Measurements from ENCODE around the gene TOGARAM1.

The TOGARAM1 gene

GRCh38 chr14:44966601-44967336 is 4.8 kb downstream of the TOGARAM1 start:
- DNase-seq = no peak

- no peak for DNase-seq
Measured at GRCh38 chr14:44968714-44969113, 6.7 kb downstream of the TOGARAM1 start.

GRCh38 chr14:44970907-44971306 is 8.9 kb downstream of the TOGARAM1 start:
- no peak for DNase-seq

GRCh38 chr14:44971459-44971858 is 9.5 kb downstream of the TOGARAM1 start:
- DNase-seq = no peak

GRCh38 chr14:44979273-44979672 is 17.3 kb downstream of the TOGARAM1 start:
- DNase-seq = no peak

- DNase-seq = no peak
Measured at GRCh38 chr14:44979740-44980356, 17.9 kb downstream of the TOGARAM1 start.

- no peak for DNase-seq
Measured at GRCh38 chr14:44981198-44981597, 19.2 kb downstream of the TOGARAM1 start.

- DNase-seq = no peak
Measured at GRCh38 chr14:44982594-44982993, 20.6 kb downstream of the TOGARAM1 start.

GRCh38 chr14:44988694-44989093 is 26.7 kb downstream of the TOGARAM1 start:
- DNase-seq = no peak

- DNase-seq = no peak
Measured at GRCh38 chr14:44989497-44990440, 27.8 kb downstream of the TOGARAM1 start.

- DNase-seq = no peak
Measured at GRCh38 chr14:44990533-44990932, 28.5 kb downstream of the TOGARAM1 start.

- DNase-seq = no peak
Measured at GRCh38 chr14:44995196-44995595, 33.2 kb downstream of the TOGARAM1 start.

GRCh38 chr14:44995770-44996294 is 33.8 kb downstream of the TOGARAM1 start:
- DNase-seq = no peak

- DNase-seq = no peak
Measured at GRCh38 chr14:45003924-45004323, 41.9 kb downstream of the TOGARAM1 start.

GRCh38 chr14:45015133-45015532 is 53.1 kb downstream of the TOGARAM1 start:
- DNase-seq = no peak

- no peak for DNase-seq
Measured at GRCh38 chr14:45028107-45028626, 66.2 kb downstream of the TOGARAM1 start.

GRCh38 chr14:45034730-45035129 is 72.7 kb downstream of the TOGARAM1 start:
- no peak for DNase-seq

- DNase-seq = no peak
Measured at GRCh38 chr14:45038256-45038655, 76.3 kb downstream of the TOGARAM1 start.

GRCh38 chr14:45038865-45039264 is 76.9 kb downstream of the TOGARAM1 start:
- DNase-seq = no peak

- DNase-seq = no peak
Measured at GRCh38 chr14:45039390-45039789, 77.4 kb downstream of the TOGARAM1 start.

- DNase-seq = no peak
Measured at GRCh38 chr14:45041641-45042040, 79.7 kb downstream of the TOGARAM1 start.

GRCh38 chr14:45044638-45045037 is 82.6 kb downstream of the TOGARAM1 start:
- no peak for DNase-seq

- no peak for DNase-seq
Measured at GRCh38 chr14:45048385-45048784, 86.4 kb downstream of the TOGARAM1 start.

Measured in NCI-H2029 treated with DMSO at 0.1 percent for 48 hours (cell line).